MM.1S (cell line): ENCODE data around the gene PRKCH.

Experiments
- CTCF ChIP-seq: fragments of 300-600 bp; sonication (generic); IDR thresholded peaks from 2 replicates; pipeline ENCODE4 v1.5.1; 2016; ENCODE audit warnings: antibody characterized with exemption, low read length, mixed read lengths
- EZH2 ChIP-seq: fragments of 300-600 bp; sonication (generic); optimal IDR thresholded peaks from 2 replicates; pipeline ENCODE3; 2017; ENCODE audit warnings: low read depth, mild to moderate bottlenecking, antibody characterized with exemption, low read length, mixed read lengths
- EZH2phosphoT487 ChIP-seq: fragments of 300-600 bp; sonication (generic); IDR thresholded peaks from 2 replicates; pipeline ENCODE4 v1.6.1; 2018; ENCODE audit warnings: antibody characterized with exemption, low read length

DNA sequence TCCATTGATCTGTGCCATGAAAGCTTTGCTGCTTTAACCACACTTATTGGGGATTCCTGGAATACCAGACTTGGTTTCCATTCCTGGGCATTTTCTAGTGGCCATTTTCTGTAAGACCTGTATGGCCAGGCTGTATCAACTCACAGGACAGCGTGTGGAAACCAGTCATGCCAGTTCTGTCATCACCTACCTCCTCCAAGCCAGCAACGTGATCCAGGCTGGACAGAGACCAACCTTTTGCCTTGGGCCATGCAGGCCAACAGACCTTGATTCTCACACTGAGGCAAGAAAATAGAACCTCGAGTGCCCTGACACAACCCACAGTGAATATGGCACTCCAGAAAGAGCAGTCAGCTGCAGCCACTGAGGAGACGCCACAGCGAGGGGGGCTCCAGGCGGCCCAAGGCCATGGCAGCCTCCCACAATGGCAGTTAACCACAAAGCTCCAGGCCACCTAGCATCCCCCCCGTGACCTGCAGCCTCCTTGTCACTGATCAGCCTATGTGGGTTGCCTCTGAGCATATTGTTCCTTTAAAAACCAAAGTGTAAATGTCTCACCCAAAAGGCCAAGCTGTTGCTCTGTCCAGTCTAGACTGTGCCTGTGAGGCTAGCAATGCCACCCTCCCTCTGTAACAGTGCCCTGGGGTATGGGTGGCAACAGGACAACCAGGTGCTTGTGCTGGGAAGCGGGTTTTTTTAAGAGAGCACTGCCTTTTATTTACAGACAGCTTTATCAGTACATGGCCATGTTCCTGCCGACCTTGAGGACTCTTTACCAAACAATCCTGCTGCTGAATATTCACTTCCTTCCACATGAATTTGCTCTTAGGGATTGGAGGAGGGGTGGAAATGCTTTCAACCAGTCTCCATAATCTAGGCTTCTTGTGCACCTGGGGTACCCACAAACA lies 205.3 kb downstream of the PRKCH start:
- TF ChIP-seq EZH2 (no peak), CTCF (no peak), EZH2phosphoT487 (no peak)
